Neural progenitor cell (in vitro differentiated cells): ENCODE data around the gene KEAP1. TPM values are rescaled to one million over a fixed set of nuclear protein-coding genes. Genes with fewer than 3 reads are reported as not detected.
A peak's percentile ranks its signal among the peaks of the same experiment; 100 is the strongest.

ENCODE experiments used
- DNase-seq: peaks from one replicate; pipeline ENCODE4 v3.0.0-alpha.2; 2016; ENCODE audit warnings: low spot score
- H2AFZ ChIP-seq: fragments of 200-600 bp; sonication (generic); replicated peaks from 2 replicates; pipeline ENCODE4 v1.6.1; 2016; ENCODE audit warnings: antibody characterized with exemption
- H3F3A ChIP-seq: fragments of 200-600 bp; sonication (generic); 2 replicates; pipeline ENCODE4 v1.6.1; 2016; ENCODE audit warnings: antibody characterized with exemption, low read depth
- H3K27ac ChIP-seq: fragments of 200-600 bp; sonication (generic); 2 replicates; pipeline ENCODE4 v1.5.1; 2016; ENCODE audit warnings: mild to moderate bottlenecking
- H3K27me3 ChIP-seq: fragments of 200-600 bp; sonication (generic); 2 replicates; pipeline ENCODE4 v1.6.1; 2016; ENCODE audit warnings: mild to moderate bottlenecking, moderate library complexity
- H3K36me3 ChIP-seq: fragments of 200-600 bp; sonication (generic); 2 replicates; pipeline ENCODE4 v1.5.1; 2016
- H3K4me1 ChIP-seq: fragments of 200-600 bp; sonication (generic); 2 replicates; pipeline ENCODE4 v1.6.1; 2016; ENCODE audit warnings: mixed run types
- H3K4me2 ChIP-seq: fragments of 200-600 bp; sonication (generic); 2 replicates; pipeline ENCODE4 v1.6.1; 2016
- H3K4me3 ChIP-seq: fragments of 200-600 bp; sonication (generic); 2 replicates; pipeline ENCODE4 v1.5.1; 2016
- H3K79me2 ChIP-seq: fragments of 200-600 bp; sonication (generic); 2 replicates; pipeline ENCODE4 v1.6.1; 2016; ENCODE audit warnings: low read depth
- H3K9ac ChIP-seq: fragments of 200-600 bp; sonication (generic); 2 replicates; pipeline ENCODE4 v1.6.1; 2016
- H3K9me3 ChIP-seq: fragments of 200-600 bp; sonication (generic); 2 replicates; pipeline ENCODE4 v1.5.1; 2016; ENCODE audit warnings: low read depth
- H4K20me1 ChIP-seq: fragments of 200-600 bp; sonication (generic); 2 replicates; pipeline ENCODE4 v1.6.1; 2016; ENCODE audit warnings: low read depth
- H3K27ac Mint-ChIP-seq: 3 replicates; pipeline ENCODE4 v1.8.0; 2021; ENCODE audit warnings: mixed read lengths
- H3K27me3 Mint-ChIP-seq: 2 replicates; pipeline ENCODE4 v1.8.0; 2022; ENCODE audit warnings: low read depth, mild to moderate bottlenecking, inconsistent platforms, moderate library complexity, mixed read lengths; ENCODE audit not compliant: insufficient read depth
- H3K36me3 Mint-ChIP-seq: 3 replicates; pipeline ENCODE4 v1.8.0; 2021; ENCODE audit warnings: mixed read lengths
- H3K4me1 Mint-ChIP-seq: 3 replicates; pipeline ENCODE4 v1.8.0; 2021; ENCODE audit warnings: mixed read lengths
- H3K4me3 Mint-ChIP-seq: 3 replicates; pipeline ENCODE4 v1.8.0; 2021; ENCODE audit warnings: mild to moderate bottlenecking, moderate library complexity, mixed read lengths
- H3K9me3 Mint-ChIP-seq: 3 replicates; pipeline ENCODE4 v1.8.0; 2020; ENCODE audit warnings: mixed read lengths
- CTCF ChIP-seq: fragments of 200-600 bp; sonication (generic); IDR thresholded peaks from 2 replicates; pipeline ENCODE4 v1.5.1; 2017; ENCODE audit warnings: antibody characterized with exemption, mild to moderate bottlenecking
- EZH2 ChIP-seq: fragments of 200-600 bp; sonication (generic); IDR thresholded peaks from 2 replicates; pipeline ENCODE4 v1.6.1; 2017; ENCODE audit warnings: antibody characterized with exemption, mild to moderate bottlenecking, moderate library complexity
- EZH2phosphoT487 ChIP-seq: fragments of 200-600 bp; sonication (generic); IDR thresholded peaks from 2 replicates; pipeline ENCODE4 v1.6.1; 2017; ENCODE audit warnings: antibody characterized with exemption
- total RNA-seq: library from RNA; depleted of rRNA; stranded (reverse); fragments of >200 nt; gene quantifications from 2 replicates; pipeline ENCODE4 v1.2.3, GENCODE V29; 2015; ENCODE audit warnings: low replicate concordance

The KEAP1 gene
- total RNA-seq, 1 donor from 2014 or later = 25.2 TPM

- Histone ChIP-seq H3K9me3 (no peaks in the 10 kb centered on the region), H3K27ac (no peak within 1 kb of the TSS), H3F3A (peaks cover 31% of the 10 kb centered on the region), H4K20me1 (peaks cover 22% of the 10 kb centered on the region), H3K4me3 (peak within 1 kb of the TSS; percentile 44), H3K79me2 (no peaks in the 10 kb centered on the region), H3K4me2 (peak within 1 kb of the TSS; percentile 76), H3K36me3 (no peaks in the 10 kb centered on the region), H2AFZ (peak within 1 kb of the TSS; percentile 63), H3K9ac (no peak within 1 kb of the TSS), H3K4me1 (peaks cover 21% of the 10 kb centered on the region), H3K27me3 (peaks cover 87% of the 10 kb centered on the region)
- Mint-ChIP-seq H3K9me3 (peaks cover 3% of the 10 kb centered on the region), H3K36me3 (no peaks in the 10 kb centered on the region), H3K27ac (peak within 1 kb of the TSS; percentile 66), H3K4me1 (peaks cover 34% of the 10 kb centered on the region), H3K27me3 (peaks cover 34% of the 10 kb centered on the region), H3K4me3 (peak within 1 kb of the TSS; percentile 86)
- TF ChIP-seq EZH2phosphoT487 (peak; percentile 79), CTCF (peak; percentile 19), EZH2 (peak; percentile 76)
- peak; percentile 54 for DNase-seq
Measured at GRCh38 chr19:10517361-10517759, 14.2 kb upstream of the KEAP1 start, which contains the start of gene S1PR5. Gene S1PR5, minus strand, starts transcription at chr19:10517447. Its CDS starts 2,436 bp downstream, at chr19:10515011.

- peak overlapping the region; percentile 86 for H3K4me3 Mint-ChIP-seq
- peaks cover 93% of the 10 kb centered on the region for H3K27me3 ChIP-seq
- peaks cover 34% of the 10 kb centered on the region for H3K4me1 Mint-ChIP-seq
- H3K4me3 ChIP-seq = peak overlapping the region; percentile 44
- H3K4me1 ChIP-seq = peaks cover 21% of the 10 kb centered on the region
- no peak for TF ChIP-seq EZH2phosphoT487
- no peak for TF ChIP-seq CTCF
- no peak for TF ChIP-seq EZH2
- peaks cover 34% of the 10 kb centered on the region for H3K27me3 Mint-ChIP-seq
- DNase-seq = no peak
- peak overlapping the region; percentile 38 for H3K27ac Mint-ChIP-seq
- no peaks in the 10 kb centered on the region for H3K9me3 ChIP-seq
- H3F3A ChIP-seq = peaks cover 31% of the 10 kb centered on the region
- H3K27ac ChIP-seq = no peak overlapping the region
- H2AFZ ChIP-seq = peak overlapping the region; percentile 63
- H3K79me2 ChIP-seq = no peaks in the 10 kb centered on the region
- no peaks in the 10 kb centered on the region for H3K36me3 Mint-ChIP-seq
- no peak overlapping the region for H3K9ac ChIP-seq
- no peaks in the 10 kb centered on the region for H3K36me3 ChIP-seq
- H3K4me2 ChIP-seq = peak overlapping the region; percentile 76
- peaks cover 22% of the 10 kb centered on the region for H4K20me1 ChIP-seq
- H3K9me3 Mint-ChIP-seq = peaks cover 3% of the 10 kb centered on the region
Measured at GRCh38 chr19:10516671-10517286, 13.6 kb upstream of the KEAP1 start.

- no peak for DNase-seq
- Histone ChIP-seq H3K9ac (no peak overlapping the region), H3K4me1 (peaks cover 21% of the 10 kb centered on the region), H3K36me3 (no peaks in the 10 kb centered on the region), H3K27ac (no peak overlapping the region), H3F3A (peaks cover 31% of the 10 kb centered on the region), H3K9me3 (no peaks in the 10 kb centered on the region), H2AFZ (no peak overlapping the region), H4K20me1 (peaks cover 22% of the 10 kb centered on the region), H3K79me2 (no peaks in the 10 kb centered on the region), H3K4me3 (no peak overlapping the region), H3K4me2 (no peak overlapping the region), H3K27me3 (peaks cover 100% of the 10 kb centered on the region)
- TF ChIP-seq EZH2phosphoT487 (no peak), CTCF (no peak), EZH2 (no peak)
- H3K4me3 Mint-ChIP-seq = peak overlapping the region; percentile 33
- H3K27ac Mint-ChIP-seq = peak overlapping the region; percentile 15
- H3K36me3 Mint-ChIP-seq = no peaks in the 10 kb centered on the region
- peaks cover 3% of the 10 kb centered on the region for H3K9me3 Mint-ChIP-seq
- H3K4me1 Mint-ChIP-seq = peaks cover 34% of the 10 kb centered on the region
- peaks cover 34% of the 10 kb centered on the region for H3K27me3 Mint-ChIP-seq
Measured at GRCh38 chr19:10516064-10516385, 12.9 kb upstream of the KEAP1 start.
